CD4-positive, alpha-beta T cell treated with Interleukin-15 for 1 hour (primary cell): ENCODE results near the gene NUDT14.

ENCODE experiments used
- DNase-seq: peaks from one replicate; pipeline ENCODE4 v3.0.0-alpha.2; 2020

NUDT14 gene

GRCh38 chr14:105211758-105212089, 30.6 kb upstream of the NUDT14 start:
- no peak for DNase-seq

GRCh38 chr14:105211086-105211757, 30.1 kb upstream of the NUDT14 start:
- DNase-seq, result no peak

DNA sequence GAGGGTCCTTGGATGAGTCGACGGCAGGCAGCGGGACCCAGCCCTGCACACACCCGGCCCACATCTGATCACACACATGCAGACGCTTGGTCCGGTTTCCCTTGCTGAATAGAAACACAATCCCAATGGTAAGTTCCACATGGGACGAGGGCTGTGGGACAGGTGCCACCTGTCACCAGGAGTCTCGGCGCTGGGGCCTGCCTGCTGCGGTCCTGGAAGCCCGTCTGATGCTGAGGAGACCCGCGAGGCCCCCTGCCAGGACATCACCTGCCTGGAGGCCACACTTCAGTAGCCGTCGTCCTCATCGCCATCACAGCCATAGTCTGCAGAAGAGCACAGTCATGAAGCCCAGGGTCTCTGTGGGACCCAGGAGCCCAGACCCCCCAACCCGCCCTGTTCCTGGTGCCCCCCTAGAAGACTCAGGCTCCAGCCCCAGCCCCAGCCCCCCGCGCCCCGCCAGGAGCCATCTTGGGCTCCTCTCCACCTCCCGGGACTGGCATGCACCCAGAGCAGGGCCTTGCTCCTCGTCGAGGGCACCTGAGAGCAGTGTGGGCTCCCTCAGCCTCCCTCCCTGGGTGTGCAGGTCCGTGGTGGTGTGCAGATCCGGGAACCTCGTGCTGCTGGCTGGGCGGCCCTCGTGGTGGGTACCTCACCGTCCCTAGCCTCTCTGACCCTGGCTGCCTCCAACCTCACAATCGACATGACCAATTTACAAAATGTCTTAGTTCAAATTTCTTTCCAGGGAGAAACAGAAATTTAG, 29.3 kb upstream of the NUDT14 start:
- no peak for DNase-seq

- no peak for DNase-seq
Measured at GRCh38 chr14:105209646-105210045, 28.5 kb upstream of the NUDT14 start.

DNA sequence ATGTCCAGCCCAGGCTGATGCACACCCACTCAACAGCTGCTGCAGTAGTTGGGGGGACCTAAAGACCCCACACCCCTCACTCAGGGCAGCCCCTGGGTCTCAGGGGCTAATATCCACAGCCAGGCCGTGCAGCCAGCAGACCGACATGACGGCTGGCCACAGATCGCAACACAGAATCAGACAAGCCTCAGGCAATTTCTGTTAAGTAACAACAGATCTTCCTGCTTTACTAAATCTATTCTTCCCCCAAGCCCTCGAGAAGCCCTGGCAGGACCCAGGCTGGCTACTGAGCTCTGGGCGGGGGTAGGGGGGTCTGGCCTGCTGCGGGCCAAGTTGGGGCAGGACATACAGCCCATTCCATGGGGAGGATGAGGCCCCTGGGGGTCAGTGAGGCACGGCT, 28.0 kb upstream of the NUDT14 start:
- no peak for DNase-seq

DNA sequence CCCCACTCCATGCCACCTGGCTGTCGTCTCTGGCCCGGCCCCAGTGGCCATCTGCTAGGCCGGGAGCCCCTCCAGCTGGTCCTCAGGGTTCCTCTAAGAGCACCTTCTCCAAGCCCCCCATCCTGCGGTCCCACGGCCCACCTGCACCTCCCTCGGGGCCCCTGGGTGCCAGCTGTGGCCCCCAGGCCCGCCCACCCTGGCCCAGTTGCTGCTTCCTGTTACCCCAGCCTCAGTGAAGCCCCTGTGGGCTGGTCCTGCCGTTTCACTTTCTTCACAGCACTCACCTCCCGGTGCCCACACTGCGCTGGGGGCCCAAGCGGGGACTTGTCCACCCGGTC, 27.6 kb upstream of the NUDT14 start:
- DNase-seq, result no peak

DNA sequence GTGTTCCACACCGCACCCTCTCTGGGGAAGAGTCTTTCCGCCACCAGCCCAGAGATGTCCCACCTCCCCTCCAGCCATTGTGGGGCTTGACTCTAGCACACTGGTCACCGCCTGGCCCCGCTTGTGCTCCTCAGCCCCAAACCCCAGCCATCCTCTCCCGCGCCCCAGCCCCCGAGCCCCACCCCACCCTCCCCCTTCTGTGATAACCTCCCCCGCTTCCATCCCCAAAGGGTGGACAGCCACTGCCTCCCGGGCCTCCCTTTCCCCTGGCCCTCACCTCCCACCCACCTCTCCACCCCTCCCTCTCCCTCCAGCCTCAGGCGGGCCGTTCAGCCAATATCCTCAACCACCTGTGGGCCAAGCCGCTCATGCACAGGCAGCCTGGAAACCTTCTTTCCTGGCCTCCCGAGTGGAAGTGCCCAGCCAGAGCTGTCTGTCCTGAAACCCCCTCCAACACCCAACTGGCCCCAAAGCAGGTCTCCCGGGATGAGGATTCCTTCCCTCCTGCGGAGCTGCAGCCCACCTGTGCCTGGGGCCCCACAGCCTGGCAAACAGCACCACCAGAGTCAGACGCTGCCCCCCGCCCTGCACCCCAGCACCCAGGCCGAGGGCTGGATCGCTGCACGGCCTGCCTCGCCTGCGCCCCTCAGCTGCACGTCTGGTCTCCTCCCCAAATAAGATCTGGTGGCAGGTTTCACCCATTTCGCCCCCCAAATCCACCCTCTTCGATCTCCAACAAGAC, 27.1 kb upstream of the NUDT14 start:
- DNase-seq, result no peak

DNA sequence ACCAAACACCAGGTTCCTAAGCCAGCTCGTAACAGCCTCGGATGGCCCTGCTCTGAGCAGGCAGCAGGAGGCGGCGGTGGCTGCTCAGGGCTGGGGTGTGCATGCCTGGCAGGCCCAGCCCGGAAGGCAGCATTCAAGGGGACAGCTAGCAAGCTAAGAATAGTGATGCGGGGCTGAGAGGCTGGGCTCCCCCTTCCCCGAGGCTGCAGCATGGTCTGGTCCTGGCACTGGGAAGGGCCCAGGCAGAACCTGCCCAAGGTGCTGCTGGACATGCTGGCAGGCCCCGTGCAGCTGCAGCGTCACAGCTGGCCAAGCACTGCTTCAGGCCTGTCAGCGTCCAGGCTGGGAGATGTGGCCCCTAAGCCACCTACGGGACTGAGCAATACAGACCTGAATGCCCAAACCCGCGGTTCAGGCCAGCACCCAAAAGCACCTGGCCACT, 26.4 kb upstream of the NUDT14 start:
- no peak for DNase-seq

DNA sequence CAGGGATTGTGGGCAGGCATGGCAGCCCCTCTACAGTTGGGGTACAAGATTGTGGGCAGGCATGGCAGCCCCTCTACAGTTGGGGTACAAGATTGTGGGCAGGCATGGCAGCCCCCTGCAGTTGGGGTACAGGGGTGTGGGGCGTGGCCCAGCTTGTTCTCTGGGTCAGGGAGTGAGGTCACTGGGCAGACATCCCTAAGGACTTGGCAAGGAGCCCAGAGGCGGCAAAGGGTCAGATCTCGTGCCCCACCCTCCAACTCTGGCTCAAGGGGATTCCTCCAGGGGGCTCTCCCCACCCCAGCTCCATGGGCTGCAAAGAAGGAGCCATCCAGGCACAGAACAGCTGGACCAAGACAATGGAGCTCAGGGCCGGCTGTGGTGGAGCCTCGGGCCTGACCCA, 25.8 kb upstream of the NUDT14 start:
- DNase-seq, result no peak

- no peak for DNase-seq
Measured at GRCh38 chr14:105205673-105206208, 24.6 kb upstream of the NUDT14 start.

GRCh38 chr14:105204931-105205672, 24.0 kb upstream of the NUDT14 start:
- no peak for DNase-seq

- DNase-seq, result no peak
Measured at GRCh38 chr14:105204206-105204930, 23.3 kb upstream of the NUDT14 start.

DNA sequence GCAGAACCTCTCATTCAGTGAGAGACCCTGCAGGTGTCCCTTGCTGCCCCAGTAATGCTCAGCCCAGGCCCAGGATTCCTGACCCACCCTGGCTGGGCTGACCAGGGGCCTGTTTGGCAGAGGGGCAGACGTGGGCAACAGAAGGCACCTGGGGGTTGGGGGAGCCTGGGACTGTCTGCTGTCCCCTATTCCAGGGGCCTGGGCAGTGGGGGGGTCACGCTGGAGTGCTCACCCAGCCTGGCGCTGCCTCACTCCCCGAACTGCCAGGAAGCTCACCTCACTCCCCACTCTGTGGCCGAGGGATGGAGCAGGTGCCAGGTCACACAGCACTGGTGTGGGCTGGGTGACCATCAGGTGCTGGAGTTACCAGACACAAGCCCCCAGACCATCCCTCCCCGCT, 22.6 kb upstream of the NUDT14 start:
- DNase-seq, result no peak

DNA sequence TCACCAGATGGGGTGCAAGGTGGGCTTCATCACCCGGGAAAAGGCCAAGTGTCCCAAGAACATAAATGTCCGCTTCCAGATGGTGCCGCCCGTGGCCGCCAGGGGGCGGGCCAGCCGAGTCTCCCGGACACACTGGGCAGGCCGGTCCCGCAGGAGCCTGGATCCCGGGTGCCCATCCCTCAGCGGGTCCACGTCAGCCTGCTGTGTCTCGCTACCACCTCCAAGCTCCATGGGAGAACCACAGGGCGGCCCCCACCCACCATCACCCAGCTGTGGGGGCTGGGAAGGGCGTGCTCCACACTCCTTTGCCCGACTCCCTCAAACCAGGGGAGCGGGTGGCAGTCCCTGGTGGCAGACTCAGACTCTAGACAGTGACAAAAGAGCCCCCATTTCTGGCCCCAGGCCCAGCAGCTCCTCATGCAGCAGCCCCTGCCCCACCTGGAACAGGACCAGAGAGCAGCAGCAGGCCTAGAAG, 22.0 kb upstream of the NUDT14 start:
- DNase-seq, result peak; percentile 48

DNA sequence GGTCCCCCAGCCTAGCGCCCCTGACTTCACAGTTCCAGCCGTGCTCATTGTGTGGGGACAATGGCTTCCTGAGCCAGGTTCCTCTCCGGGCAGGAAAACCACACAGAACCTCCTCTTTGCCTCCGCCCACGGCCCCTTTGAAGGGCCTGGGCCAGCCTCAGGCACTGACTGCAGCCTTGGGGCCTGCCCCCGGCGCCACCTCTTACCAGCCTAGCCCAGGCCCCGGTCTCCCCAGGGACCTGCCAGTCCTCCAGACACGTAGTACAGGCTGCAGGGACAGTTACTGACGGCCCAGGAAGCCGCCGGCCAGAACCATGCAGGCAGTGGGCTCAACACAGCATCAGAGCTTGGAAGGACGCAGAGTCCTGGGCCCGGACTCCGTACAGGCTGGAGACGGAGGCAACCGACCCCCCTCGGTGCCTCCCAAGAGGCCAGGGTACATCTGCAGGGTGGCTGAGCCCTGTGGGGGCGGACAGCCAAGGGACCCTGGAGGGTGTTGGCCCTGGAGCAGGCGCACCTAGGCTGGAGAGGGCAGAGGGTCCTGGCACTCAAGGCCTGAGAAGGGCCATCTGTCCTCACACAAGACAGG, 20.9 kb upstream of the NUDT14 start:
- DNase-seq, result peak; percentile 31

DNA sequence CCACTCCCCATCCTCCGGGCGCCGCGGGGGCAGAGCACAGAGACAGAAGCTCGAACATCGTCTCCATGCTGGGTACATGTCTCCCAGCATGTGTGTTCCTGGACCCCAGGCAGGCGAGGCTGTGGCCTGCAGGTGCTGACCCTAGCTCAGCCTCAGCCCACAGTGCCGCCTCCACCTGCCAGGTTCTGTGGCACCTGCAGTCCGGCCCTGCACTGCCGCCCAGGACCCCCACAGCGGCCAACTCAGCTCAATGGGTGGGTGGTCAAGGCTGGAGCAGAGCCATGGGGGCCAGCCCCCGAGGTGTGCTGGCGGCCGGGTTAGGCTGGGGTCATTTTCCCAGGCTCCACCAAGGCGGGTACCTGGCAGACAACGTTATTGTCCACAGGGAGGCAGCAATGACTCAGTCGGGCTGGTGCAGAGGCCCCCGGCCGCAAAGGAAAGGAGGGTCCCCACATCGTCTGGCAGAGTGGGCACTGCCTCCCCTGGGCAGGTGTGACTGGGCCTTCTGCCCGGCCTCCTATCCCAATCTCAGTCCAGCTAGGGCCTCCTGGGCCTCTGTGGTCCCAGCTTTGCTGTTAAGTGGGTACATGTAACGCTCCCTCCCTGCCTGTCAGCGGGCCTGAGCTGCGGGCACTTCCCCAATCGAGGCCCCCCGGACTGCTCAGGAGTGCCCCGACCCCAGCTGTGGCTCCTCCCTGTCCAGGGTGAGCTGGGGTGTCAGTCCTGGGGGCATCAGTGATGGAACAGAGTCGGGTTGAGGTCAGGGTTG, 20.2 kb upstream of the NUDT14 start:
- no peak for DNase-seq

- DNase-seq, result no peak
Measured at GRCh38 chr14:105200641-105201040, 19.5 kb upstream of the NUDT14 start.

GRCh38 chr14:105200074-105200473, 19.0 kb upstream of the NUDT14 start:
- DNase-seq, result no peak

GRCh38 chr14:105199093-105199492, 18.0 kb upstream of the NUDT14 start:
- DNase-seq, result no peak

GRCh38 chr14:105198588-105198987, 17.5 kb upstream of the NUDT14 start:
- no peak for DNase-seq

DNA sequence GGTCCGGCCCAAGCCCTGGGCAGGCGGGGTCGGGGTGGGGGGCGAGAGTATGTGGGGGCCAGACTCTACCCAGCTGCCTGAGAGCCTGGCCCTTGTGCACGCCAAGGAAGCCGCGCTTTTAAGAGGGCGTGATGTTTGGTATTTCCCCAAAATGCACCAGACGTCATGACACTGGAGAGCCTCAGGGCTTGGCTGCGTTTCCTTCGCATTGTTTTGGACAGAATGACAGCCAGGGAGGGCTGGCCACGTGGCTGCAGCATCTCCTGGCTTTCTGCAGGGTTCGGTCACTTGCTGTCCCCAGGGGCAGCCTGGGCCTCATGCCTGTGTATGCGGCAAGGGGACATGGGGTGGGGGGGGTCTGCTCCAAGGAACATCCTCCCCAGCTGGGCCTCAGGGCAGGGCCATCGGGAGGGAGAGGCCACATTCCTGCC, 16.1 kb upstream of the NUDT14 start:
- no peak for DNase-seq
